Endothelial cell of umbilical vein (primary cell): ENCODE results near the gene GMNN. TPM values are rescaled to one million over a fixed set of nuclear protein-coding genes. Genes with fewer than 3 reads are reported as not detected.

ENCODE experiments used
- BruUV-seq: library from RNA; stranded (reverse); fragments of 400-500 nt; replicated peaks from 2 replicates; lab custom pipeline; 2021; lab: Mats Ljungman, UMichigan
- CTCF ChIA-PET: fragments of 300-600, 350-600 bp; sonication (Branson Sonifier 250); formaldehyde crosslinking; loops from one replicate; lab custom pipeline; 2021; ENCODE audit warnings: antibody characterized with exemption, inconsistent platforms; lab: Charles Lee
- POLR2A ChIA-PET: fragments of 300-600, 350-600 bp; sonication (Branson Sonifier 250); formaldehyde crosslinking; loops from one replicate; lab custom pipeline; 2021; ENCODE audit warnings: antibody characterized with exemption, inconsistent platforms; lab: Charles Lee
- DNase-seq: peaks from one replicate; pipeline ENCODE4 v3.0.0-alpha.2; 2011; ENCODE audit warnings: low read depth, low spot score
- FAIRE-seq: peaks from 2 replicates; lab custom pipeline; 2011; peaks lifted over from hg19 to GRCh38; lab: Jason Lieb, UNC
- H2AFZ ChIP-seq: 2 replicates; pipeline ENCODE4 v1.6.0; 2012; ENCODE audit warnings: low read depth, low read length, control low read depth, inconsistent platforms
- H3K27ac ChIP-seq: 2 replicates; pipeline ENCODE4 v1.5.1; 2011; ENCODE audit warnings: low read depth, mild to moderate bottlenecking, control low read depth, low read length, moderate library complexity; ENCODE audit not compliant: insufficient read depth
- H3K27me3 ChIP-seq, 2 experiments: 2 replicates each; pipeline versions ENCODE4 v1.6.0 to v1.6.1; 2011; ENCODE audit warnings: low read length in 2 of 2, mixed read lengths in 1 of 2; ENCODE audit not compliant: control insufficient read depth in 2 of 2, insufficient read depth in 2 of 2
- H3K36me3 ChIP-seq, 2 experiments: 2 replicates in 1 of 2; 3 replicates in 1 of 2; pipeline ENCODE4 v1.5.1; 2011; ENCODE audit warnings: low read length in 2 of 2, mild to moderate bottlenecking in 1 of 2, moderate library complexity in 1 of 2; ENCODE audit not compliant: control insufficient read depth in 2 of 2, insufficient read depth in 2 of 2; ENCODE audit errors: extremely low read depth in 1 of 2
- H3K4me1 ChIP-seq: 3 replicates; pipeline ENCODE4 v1.5.1; 2011; ENCODE audit warnings: mild to moderate bottlenecking, low read length; ENCODE audit not compliant: control insufficient read depth, insufficient read depth; ENCODE audit errors: extremely low read depth
- H3K4me2 ChIP-seq: 2 replicates; pipeline ENCODE4 v1.6.1; 2011; ENCODE audit warnings: low read length, control low read depth, mixed read lengths; ENCODE audit not compliant: insufficient read depth
- H3K4me3 ChIP-seq, 3 experiments: fragments of 200-600 bp in 1 of 3; sonication (generic), shearing (Covaris generic) in 1 of 3; replicated peaks in 1 of 3; 2 replicates each; pipeline ENCODE4 v1.5.1; 2011 to 2016; ENCODE audit warnings: control low read depth in 3 of 3, low read length in 3 of 3, mild to moderate bottlenecking in 2 of 3, inconsistent platforms in 1 of 3, low read depth in 1 of 3, moderate library complexity in 1 of 3; ENCODE audit not compliant: insufficient read depth in 1 of 3
- H3K79me2 ChIP-seq: 2 replicates; pipeline ENCODE4 v1.6.0; 2012; ENCODE audit warnings: low read length, inconsistent platforms; ENCODE audit not compliant: control insufficient read depth, insufficient read depth
- H3K9ac ChIP-seq: replicated peaks from 2 replicates; pipeline ENCODE3; 2011; ENCODE audit warnings: low read length, control low read depth; ENCODE audit not compliant: insufficient read depth; ENCODE audit errors: extremely low read depth
- H3K9me1 ChIP-seq: replicated peaks from 3 replicates; pipeline ENCODE4 v1.6.0; 2011; ENCODE audit warnings: mild to moderate bottlenecking, low read length; ENCODE audit not compliant: control insufficient read depth, insufficient read depth; ENCODE audit errors: extremely low read depth
- H3K9me3 ChIP-seq: replicated peaks from 2 replicates; pipeline ENCODE4 v1.5.1; 2012; ENCODE audit warnings: low read length, inconsistent platforms; ENCODE audit not compliant: control insufficient read depth, insufficient read depth
- H4K20me1 ChIP-seq: replicated peaks from 2 replicates; pipeline ENCODE3; 2011; ENCODE audit warnings: mild to moderate bottlenecking, low read length; ENCODE audit not compliant: control insufficient read depth, insufficient read depth; ENCODE audit errors: extremely low read depth
- CTCF ChIP-seq, 2 donors: IDR thresholded peaks; 1 replicate in 1 of 2; 2 replicates in 1 of 2; pipeline ENCODE4 v1.5.1; 2011; ENCODE audit warnings: low read length in 2 of 2, mild to moderate bottlenecking in 2 of 2, moderate library complexity in 2 of 2, control low read depth in 1 of 2, inconsistent platforms in 1 of 2, low read depth in 1 of 2; ENCODE audit not compliant: insufficient read depth in 1 of 2; ENCODE audit errors: extremely low read depth in 1 of 2
- EZH2 ChIP-seq: IDR thresholded peaks from 2 replicates; pipeline ENCODE4 v1.6.1; 2012; ENCODE audit warnings: borderline replicate concordance, low read depth, mild to moderate bottlenecking, moderate library complexity, low read length, inconsistent platforms; ENCODE audit not compliant: severe bottlenecking
- FOS ChIP-seq: IDR thresholded peaks from 2 replicates; pipeline ENCODE4 v1.6.1; 2011; ENCODE audit warnings: mild to moderate bottlenecking, low read length, moderate library complexity, borderline replicate concordance; ENCODE audit not compliant: insufficient read depth
- GATA2 ChIP-seq: IDR thresholded peaks from 2 replicates; pipeline ENCODE4 v1.7.0; 2011; ENCODE audit warnings: low read depth, mild to moderate bottlenecking, moderate library complexity, mixed read lengths, low read length; ENCODE audit not compliant: insufficient read length, insufficient read depth
- JUN ChIP-seq: IDR thresholded peaks from 2 replicates; pipeline ENCODE4 v1.6.1; 2011; ENCODE audit warnings: borderline replicate concordance, low read depth; ENCODE audit not compliant: insufficient read length, insufficient read depth
- MAX ChIP-seq: IDR thresholded peaks from 2 replicates; pipeline ENCODE4 v1.6.1; 2011; ENCODE audit not compliant: insufficient read depth, insufficient read length
- MYC ChIP-seq: IDR thresholded peaks from one replicate; pipeline ENCODE4 v1.6.1; 2011; ENCODE audit warnings: mild to moderate bottlenecking, low read depth, low read length
- POLR2A ChIP-seq: IDR thresholded peaks from 2 replicates; pipeline ENCODE4 v1.6.1; 2012; ENCODE audit warnings: low read depth, mild to moderate bottlenecking, control low read depth, low read length
- POLR2AphosphoS5 ChIP-seq: IDR thresholded peaks from 2 replicates; pipeline ENCODE4 v1.6.1; 2012; ENCODE audit warnings: low read depth, mild to moderate bottlenecking, control low read depth, low read length, moderate library complexity; ENCODE audit not compliant: insufficient read depth
- dilution Hi-C: fragments of 300-500 bp; cut with MboI; formaldehyde crosslinking; loops from one replicate; pipeline ENCODE4 v1.15.0; 2019; ENCODE audit warnings: low sequenced_read_pairs; ENCODE audit not compliant: extremely low pct_ligation_motif_present
- intact Hi-C: fragments of 100-400 bp; cut with micrococcal nuclease; formaldehyde crosslinking; loops from one replicate; pipeline ENCODE4 v1.10.0; 2022
- polyA plus RNA-seq, 4 experiments: library from polyadenylated mRNA; depleted of rRNA in 3 of 4; stranded (reverse) in 3 of 4; unstranded in 1 of 4; fragments of >200 nt; gene quantifications; 2 replicates each; pipeline versions ENCODE4 v1.2.1 to v1.2.3, GENCODE V29; 2011 to 2012; ENCODE audit warnings: missing spikeins in 1 of 4
- total RNA-seq: library from RNA; stranded (reverse); gene quantifications from 2 replicates; pipeline ENCODE4 v1.2.3, GENCODE V29; 2021

The GMNN gene
- total and polyA plus RNA-seq, 2 donors (not counting 3 experiments of a cell fraction or from before 2014, with no cell fraction given), result 25.4 to 52.6 TPM

- TF ChIP-seq EZH2, result no peak
- TF ChIP-seq MYC, result no peak
- TF ChIP-seq POLR2A, result no peak
- TF ChIP-seq MAX, result no peak
- TF ChIP-seq CTCF (IDR thresholded peaks at IDR 0.05; ENCODE audit: extremely low read depth in 1 of 2, insufficient read depth in 1 of 2, low read depth in 1 of 2, low read length in 2 of 2), result no peak
- TF ChIP-seq FOS, result no peak
- TF ChIP-seq POLR2AphosphoS5, result no peak
- no peak for TF ChIP-seq JUN
- TF ChIP-seq GATA2, result no peak
- Histone ChIP-seq H3K4me2 (no peak overlapping the region), H3K27me3 (peaks cover 0 to 2% of the 10 kb centered on the region in 2 experiments), H3K36me3 (no peaks in the 10 kb centered on the region), H3K9me1 (no peaks in the 10 kb centered on the region), H3K9ac (no peak overlapping the region), H2AFZ (no peak overlapping the region), H3K9me3 (no peaks in the 10 kb centered on the region), H3K79me2 (no peaks in the 10 kb centered on the region), H3K4me1 (no peaks in the 10 kb centered on the region), H3K4me3 (no peak overlapping the region), H4K20me1 (no peaks in the 10 kb centered on the region), H3K27ac (no peak overlapping the region)
- FAIRE-seq, result no peak
- CTCF ChIA-PET, result no interaction called here
- DNase-seq, result no peak
- dilution Hi-C loops, result no loop called here
- BruUV-seq, result no TSS peak
- intact Hi-C loops, result no loop called here
- POLR2A ChIA-PET, result no interaction called here
These were observed 57.3 kb downstream of the GMNN start for GRCh38 chr6:24831771-24832716.
